Fibroblast of skin of left biceps (primary cell): ENCODE data around the gene GCH1.
"Not testable (repeated sequence)": the region's sequence is repeated elsewhere in the genome, so short reads cannot be mapped to it uniquely, and the experiment has no call there.

Experiments
- DNase-seq, 2 experiments: peaks; one replicate each; pipeline ENCODE4 v3.0.0-alpha.2; 2013; ENCODE audit warnings: low read depth in 2 of 2

GCH1 gene

GRCh38 chr14:54801482-54801881 lies 101.1 kb downstream of the GCH1 start:
- not testable (repeated sequence) for DNase-seq

- DNase-seq = no peak
Measured at GRCh38 chr14:54798465-54799124, 104.0 kb downstream of the GCH1 start.

GRCh38 chr14:54797986-54798385 lies 104.6 kb downstream of the GCH1 start:
- no peak for DNase-seq

DNA sequence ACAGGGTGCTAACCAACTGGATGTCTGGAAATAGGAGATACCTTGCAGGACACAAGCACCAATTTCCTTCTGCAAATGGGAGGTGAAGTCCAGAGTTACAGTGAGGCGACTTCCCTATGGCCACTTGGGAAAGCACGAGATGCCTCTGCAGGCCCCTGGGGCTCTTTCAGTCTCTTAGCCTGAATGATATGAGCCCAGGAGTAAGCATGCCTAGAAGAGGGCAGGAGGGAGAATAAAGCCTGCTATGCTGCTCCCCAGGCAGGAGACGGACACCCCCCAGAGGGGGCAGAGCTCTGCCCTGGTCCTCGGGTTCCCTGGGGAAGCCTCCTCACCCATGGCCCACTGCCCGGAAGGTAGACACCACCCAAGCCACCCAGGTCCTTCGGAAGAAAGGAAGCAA lies 105.1 kb downstream of the GCH1 start:
- no peak for DNase-seq

DNA sequence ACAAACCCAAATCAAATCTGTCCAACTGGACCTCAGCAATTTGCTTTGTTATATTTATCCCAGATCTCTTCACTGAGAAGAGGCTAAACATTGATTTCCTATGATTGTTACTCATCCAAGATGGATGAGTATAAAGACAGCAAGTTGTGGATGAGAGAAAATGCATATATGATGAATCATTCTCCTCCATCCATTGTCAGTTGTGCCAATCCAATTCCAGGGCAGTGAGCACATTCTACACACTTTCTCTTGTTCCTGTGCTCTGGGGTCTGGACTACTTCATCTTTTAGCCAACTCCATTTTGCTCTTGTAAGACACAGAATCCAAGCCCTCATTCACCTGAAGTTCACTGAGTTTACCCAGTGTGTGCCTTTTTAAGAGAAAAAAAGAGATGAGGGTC lies 105.7 kb downstream of the GCH1 start:
- peak; percentile 58 to 63 for DNase-seq

- no peak for DNase-seq
Measured at GRCh38 chr14:54794796-54795195, 107.8 kb downstream of the GCH1 start.

DNA sequence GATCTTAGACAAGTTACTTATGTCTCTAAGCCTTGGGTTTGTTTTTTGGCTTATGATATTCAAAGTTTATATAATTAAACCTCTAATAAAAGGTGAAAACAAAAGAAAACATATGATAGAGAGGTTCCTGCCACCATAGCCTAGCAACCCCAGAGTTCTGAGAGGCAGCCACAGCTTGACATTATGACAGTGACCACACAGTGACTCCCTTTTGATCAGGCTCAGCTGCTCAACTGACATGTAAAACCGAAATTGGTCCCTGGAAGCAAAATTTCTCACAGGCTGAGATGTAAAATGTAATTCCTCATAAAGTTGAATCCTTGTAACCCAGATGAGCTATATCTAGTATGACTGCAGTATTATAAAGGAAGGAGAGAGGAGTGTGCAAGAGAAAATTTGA lies 108.5 kb downstream of the GCH1 start:
- DNase-seq = no peak

GRCh38 chr14:54792288-54792687 lies 110.3 kb downstream of the GCH1 start:
- DNase-seq = no peak
